8988T (cell line): Measurements from ENCODE around the gene EMILIN3.
"Not testable (repeated sequence)": the region's sequence is repeated elsewhere in the genome, so short reads cannot be mapped to it uniquely, and the experiment has no call there.

Experiments
- DNase-seq: peaks from one replicate; pipeline ENCODE4 v3.0.0; 2011

EMILIN3 gene

DNA sequence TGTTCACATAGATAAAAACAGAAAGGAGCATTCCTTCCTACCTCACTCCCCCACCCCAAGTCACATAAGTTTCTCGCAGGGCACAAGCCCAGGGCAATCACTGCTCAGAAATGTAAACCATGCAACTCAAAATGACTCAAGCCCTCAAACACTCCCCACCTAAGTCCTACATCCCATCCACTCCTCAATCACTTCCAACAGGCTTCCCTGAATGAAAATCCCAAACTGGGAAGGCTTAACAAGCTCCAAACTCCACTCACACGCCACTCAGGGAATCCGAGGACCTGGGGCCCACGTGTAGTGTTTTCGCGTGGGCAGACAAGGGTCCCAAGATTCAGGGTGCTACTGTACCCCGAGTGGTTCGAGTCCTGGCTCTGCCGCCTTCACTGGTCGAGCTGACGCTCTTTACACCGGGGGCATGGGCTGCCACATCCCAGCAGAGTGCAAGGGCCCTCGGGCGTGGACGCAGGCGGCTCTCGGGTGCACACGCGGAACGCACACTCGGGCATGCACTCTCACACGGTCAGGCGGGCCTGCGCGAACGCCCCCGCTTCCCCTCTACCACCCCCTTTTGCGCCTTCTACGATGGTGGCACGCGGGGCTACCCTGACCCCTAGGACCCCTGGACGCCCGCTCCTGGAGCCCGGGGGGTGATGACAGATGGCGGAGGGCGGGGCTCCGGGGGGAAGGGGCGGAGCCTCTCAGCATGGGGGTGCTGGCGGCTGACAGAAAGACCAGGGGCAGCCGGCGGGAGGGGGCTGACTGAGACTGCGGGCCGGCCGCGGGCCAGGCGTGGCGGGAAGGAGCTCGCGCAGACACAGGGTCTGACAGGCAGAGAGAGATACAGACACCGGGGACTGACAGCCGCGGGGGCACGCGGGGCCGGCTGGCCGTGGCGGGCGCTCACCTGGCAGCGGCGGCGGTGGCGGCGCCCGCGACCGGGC is 49.7 kb downstream of the EMILIN3 start:
- DNase-seq: peak; percentile 84

DNA sequence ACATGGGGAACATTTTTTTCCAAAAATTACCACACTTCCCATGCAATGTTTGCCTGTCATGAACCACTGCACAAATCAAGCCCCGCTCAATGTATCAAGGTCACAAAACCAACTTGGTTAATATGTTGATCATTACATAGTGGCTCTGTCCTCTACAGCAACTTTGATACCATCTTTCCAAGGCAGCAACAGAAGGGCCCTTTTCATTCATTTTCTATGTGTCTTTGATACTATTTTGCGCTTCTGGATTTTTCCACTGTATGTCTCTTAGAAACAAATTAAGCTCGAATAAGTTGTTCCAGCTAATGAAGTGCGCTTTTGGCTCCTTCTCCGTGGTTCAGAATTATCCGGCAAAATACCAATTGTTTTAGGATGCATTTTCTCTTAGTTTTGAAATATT is 50.6 kb downstream of the EMILIN3 start:
- no peak for DNase-seq

DNA sequence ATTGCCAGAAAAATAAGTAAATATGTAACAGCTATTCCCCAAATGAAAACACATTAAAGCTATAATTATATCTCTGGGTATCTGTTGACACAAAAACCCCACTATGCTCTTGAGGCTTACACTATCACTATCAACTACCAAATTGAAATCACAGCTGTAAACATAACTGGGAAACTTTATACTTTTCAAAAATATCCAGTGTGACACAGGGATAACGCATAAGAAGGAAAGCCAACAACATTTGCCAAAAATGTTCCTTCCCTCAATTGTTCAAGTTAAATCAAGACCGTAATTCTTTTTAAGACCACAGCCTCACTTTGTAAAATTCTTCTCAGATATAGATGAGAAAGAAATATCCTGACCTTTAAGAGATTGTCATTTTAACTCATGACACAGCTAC is 52.2 kb downstream of the EMILIN3 start:
- no peak for DNase-seq

GRCh38 chr20:41312009-41312408 is 54.6 kb downstream of the EMILIN3 start:
- DNase-seq: not testable (repeated sequence)
